GM18909 (cell line): ENCODE results near the gene DGLUCY.

ENCODE experiments used
- ATAC-seq: cut with Tn5 transposase; IDR thresholded peaks from one replicate; pipeline ENCODE4 v1.9.1; 2021; ENCODE audit warnings: mild to moderate bottlenecking; ENCODE audit not compliant: unreplicated experiment, poor library complexity

Gene DGLUCY

DNA sequence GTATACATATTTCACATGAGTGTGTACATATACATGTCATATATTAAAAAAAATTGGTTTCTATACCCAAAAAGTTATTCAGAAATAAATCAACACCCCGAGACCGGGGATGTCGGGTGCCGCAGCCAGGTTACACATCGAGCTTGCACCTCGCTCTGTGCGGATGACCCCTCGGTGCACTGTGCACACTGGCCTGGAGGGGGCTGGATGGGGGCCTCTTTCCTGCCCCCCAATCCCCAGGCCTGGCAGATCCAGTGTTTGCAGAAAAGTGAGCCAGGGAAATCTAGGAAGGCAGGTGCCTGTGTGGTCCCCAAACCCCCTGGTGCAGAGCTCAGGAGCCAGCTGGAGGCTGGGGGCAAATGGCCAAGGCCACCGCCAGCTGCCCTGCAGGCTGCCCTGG lies 157.8 kb downstream of the DGLUCY start:
- no peak for ATAC-seq

DNA sequence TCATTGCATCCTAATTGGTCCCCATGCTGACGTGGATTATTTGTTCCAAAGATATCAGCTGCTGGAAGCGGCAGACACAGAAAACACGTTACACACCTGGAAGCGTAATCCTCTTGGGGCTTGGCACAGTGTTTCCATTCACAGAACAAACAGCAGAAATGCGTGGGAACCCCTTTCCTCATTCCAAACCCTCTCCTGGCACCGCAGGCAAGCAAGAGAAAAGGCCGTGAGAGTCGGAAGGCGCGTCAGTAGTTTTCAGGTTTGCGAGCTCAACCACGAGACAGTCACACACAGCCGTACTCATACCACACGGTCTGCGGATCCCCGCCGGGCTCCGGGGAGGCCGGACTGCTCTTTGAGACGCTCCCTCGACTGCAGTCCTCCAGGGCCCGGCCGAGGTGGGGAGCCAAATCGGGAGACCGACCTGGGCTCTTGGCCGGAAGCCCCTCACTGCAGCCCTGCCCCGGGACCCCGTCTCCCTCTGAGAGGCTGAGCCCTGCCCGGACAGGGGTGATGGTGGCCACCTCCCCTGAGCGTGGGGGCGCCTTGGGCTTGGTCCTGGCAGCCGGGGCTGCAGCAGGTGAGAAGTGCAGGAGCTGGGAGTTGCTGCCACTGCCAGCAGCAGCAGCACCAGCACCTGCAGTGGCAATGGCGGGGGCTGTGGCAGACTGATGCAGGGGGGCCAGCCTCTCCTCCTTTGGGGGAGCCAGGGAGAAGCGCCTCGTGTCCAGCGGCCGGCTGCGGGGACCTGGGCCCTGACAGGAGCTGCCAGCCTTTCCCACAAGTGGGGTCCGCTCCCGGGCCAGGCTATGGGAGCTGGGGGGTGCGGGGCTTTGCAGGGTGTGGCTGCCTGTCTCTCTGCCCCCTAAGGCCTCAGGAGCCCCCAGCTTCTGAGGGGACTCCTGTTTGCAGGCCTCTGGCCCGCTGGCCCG lies 158.7 kb downstream of the DGLUCY start:
- ATAC-seq, result no peak

DNA sequence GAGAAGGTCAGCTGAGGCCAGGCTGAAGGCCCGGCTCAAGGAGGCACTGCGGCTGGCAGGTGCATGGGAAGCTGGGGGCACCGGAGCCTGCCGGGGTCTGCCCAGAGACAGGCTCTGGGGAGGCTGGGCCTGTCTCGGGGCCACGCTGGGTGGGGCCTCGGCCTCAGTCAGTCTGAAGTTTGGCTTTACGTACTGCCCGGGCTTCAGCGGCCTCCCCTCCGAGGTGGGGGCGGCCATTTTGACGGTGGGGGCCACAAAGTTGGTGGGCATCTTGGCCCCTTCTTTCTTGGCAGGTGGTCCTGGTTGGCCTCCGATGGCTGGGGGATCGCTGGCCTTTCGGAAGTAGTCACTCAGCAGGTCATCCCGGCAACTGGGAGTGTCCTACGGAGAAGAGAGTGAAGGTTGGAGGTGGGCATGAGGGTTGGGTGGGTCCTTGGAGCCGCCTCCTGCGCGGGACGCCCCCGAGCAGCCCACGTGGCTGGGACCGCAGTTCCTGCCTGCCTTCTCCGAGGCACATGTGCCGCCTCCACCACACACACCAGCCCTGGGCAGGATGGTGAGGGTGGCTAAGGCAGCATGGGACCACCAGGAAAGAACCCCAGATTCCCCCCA lies 159.5 kb downstream of the DGLUCY start:
- no peak for ATAC-seq

DNA sequence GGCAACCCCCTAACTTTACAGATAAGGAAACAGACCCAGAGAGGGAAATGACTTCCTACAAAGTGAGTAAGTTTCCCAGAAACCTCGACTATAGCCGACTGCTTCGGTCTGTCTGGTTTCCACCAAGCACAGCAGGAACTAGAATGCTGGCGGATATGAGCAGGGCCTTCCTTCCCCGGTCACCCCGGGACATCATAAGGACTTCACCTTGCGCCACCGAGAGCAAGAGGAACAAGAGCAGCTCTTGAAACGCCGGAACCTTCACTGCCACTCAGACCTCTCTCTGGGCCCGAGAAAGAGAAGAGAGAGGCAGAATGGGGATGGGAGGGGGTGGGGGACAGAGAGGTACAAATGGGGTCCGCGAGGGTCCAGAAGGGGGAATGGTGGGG lies 160.0 kb downstream of the DGLUCY start:
- no peak for ATAC-seq

DNA sequence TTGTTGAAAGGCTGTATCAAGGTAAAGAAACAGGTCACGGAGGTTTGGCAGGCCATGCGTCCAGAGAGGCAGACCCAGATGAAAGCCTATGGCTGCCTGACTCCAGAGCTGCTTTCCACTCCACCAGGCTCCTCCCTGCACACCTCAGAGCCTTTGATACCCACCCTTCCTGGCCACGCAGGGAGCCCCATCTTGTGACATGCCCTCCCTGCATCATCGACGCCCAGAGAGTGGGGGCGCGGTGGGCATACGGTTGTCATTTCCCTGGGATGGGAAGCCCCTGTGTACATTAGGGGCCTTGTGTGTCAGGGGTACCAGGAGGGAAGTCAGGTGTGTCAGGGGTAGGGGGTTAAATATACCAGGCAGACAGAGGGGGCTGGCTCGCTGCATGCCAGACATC lies 160.9 kb downstream of the DGLUCY start:
- ATAC-seq, result no peak
